Measurements from ENCODE around the gene INTS7.

GRCh38 chr1:211952299-211952698, 83.1 kb downstream of the INTS7 start:
- TF ChIP-seq, protein P1, sequence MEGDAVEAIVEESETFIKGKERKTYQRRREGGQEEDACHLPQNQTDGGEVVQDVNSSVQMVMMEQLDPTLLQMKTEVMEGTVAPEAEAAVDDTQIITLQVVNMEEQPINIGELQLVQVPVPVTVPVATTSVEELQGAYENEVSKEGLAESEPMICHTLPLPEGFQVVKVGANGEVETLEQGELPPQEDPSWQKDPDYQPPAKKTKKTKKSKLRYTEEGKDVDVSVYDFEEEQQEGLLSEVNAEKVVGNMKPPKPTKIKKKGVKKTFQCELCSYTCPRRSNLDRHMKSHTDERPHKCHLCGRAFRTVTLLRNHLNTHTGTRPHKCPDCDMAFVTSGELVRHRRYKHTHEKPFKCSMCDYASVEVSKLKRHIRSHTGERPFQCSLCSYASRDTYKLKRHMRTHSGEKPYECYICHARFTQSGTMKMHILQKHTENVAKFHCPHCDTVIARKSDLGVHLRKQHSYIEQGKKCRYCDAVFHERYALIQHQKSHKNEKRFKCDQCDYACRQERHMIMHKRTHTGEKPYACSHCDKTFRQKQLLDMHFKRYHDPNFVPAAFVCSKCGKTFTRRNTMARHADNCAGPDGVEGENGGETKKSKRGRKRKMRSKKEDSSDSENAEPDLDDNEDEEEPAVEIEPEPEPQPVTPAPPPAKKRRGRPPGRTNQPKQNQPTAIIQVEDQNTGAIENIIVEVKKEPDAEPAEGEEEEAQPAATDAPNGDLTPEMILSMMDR (IDR thresholded peaks at IDR 0.05; ENCODE audit: poor library complexity): no peak
- no peak for TF ChIP-seq EZH2 (IDR thresholded peaks at IDR 0.05; ENCODE audit: borderline replicate concordance)
- no peak for TF ChIP-seq EZH2phosphoT487 (IDR thresholded peaks at IDR 0.05; ENCODE audit: low read depth, severe bottlenecking, unreplicated experiment)
